ENCODE measurements around the gene RBM20.

The RBM20 gene

DNA sequence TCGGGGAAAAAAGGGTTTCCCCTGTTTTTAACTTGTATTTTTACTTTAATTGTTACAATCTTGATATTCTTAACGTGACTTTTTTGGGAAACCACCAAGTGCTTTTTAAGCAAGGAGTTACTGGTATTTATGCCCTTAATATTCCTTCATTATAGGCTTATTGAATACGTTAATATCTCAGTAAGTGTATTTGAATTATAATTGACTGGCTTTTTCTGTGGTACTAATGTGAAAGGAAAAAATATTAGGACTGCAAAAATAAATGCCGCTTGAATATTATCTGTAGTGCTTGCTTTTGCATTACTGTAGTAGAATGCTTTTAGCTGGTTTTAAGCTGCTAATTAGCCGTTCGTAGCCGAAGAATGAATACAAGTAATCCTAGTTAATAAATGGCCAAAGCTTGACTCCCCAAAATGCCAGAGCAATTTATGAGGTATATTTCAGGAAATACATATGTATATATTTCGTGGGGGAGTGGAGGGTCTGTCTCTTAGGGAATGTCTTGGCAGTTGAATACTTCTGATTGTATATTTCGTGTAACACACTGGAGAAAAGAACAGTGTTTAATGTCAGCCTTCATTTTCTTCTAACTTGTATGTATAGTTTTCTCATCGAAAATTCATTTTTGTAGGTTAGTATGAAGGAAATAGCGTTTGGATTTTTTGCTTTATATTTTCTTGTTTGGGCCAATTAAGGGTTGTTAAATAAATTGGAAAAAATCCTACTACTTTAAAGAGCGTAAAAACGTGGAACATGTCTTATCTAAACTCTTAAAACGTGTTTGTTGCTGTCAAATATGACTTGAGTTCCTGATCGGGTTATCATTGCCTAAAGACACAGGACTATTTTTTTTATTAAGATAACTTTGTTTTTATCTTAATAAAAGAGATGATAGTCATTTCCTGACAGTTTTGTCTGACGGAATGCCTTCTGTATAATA is 229.1 kb downstream of the RBM20 start:
- no peak for DNase-seq (ENCODE audit: low read depth)

DNA sequence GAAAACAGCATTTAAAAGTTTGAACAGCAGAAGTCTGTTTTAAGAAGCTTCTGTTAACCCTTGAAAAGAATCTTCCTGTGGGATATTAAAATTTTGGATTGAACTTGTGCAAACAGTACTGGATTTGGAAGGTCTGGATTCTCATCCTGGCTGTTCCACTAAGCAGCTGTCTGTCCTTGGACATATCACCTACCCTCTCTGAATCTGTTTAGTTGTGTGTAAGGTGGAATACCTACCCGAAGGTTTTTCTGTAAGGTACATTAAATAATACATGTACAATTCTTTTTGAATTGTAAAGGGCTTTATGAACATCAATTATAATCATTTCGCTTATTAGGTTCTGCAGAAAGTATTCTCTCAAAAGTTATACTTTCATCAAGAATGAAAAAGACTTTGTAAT is 229.8 kb downstream of the RBM20 start:
- no peak for DNase-seq (ENCODE audit: low read depth)

DNA sequence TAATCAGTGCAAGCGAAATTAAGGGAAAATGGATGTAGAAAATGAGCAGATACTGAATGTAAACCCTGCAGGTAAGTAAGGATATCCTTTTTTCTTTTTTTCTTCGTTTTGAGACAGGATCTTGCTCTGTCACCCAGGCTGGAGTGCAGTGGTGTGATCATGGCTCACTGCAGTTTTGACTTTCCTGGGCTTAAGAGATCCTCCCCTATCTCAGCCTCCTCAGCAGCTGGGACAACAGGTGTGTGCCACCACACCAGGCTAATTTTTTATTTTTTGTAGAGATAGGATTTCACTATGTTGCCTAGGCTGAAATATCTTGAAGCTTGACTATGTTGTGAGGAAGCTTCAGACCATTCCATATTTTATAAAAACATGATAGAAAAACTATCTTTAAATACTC is 231.9 kb downstream of the RBM20 start:
- no peak for DNase-seq (ENCODE audit: low read depth)

DNA sequence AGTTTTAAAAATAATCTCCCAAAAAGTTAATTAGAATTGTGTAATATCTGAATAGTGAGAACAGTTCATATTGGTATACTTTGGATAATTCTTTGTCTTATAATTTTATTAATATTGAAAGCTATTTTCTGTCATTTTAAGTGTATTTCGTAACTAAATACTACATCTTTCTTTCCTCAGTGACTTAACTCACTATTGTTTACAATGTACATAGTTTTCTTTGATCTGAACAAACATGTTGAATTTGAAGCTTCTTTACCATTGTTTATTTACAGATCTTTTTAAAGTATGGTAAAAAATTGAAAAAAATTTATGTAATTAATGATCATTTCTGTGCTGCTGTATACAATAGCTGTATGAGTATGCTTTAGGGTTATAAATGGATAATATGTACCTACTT is 232.7 kb downstream of the RBM20 start:
- no peak for DNase-seq (ENCODE audit: low read depth)

DNA sequence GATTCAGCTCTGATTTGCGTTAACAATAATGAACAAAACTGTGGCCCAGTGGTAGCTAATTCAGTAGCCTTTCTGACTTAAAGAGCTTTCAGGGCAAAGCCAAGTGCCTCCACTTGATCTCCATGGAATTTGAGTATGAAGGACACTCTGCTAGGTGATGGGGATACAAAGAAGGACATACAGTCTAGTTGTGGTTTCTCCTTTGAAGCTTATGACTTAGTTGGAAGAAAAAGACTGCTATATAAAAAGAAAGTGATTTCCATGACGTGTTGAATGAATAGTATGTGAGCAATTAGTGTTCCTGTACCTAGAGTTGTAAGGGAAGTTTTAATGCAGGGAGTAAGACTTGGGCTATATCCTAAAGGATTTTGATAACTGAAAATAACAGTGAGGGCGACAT is 235.9 kb downstream of the RBM20 start:
- no peak for DNase-seq (ENCODE audit: low read depth)

DNA sequence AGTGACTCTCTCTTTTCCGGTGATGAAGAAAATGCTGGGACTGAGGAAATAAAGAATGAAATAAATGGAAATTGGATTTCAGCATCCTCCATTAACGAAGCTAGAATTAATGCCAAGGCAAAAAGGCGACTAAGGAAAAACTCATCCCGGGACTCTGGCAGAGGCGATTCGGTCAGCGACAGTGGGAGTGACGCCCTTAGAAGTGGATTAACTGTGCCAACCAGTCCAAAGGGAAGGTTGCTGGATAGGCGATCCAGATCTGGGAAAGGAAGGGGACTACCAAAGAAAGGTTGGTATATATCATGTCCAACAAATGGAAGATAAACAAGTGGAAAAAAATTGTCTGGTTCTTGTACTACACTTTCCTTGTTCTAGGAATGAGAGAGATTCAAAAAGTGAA is 237.1 kb downstream of the RBM20 start:
- no peak for DNase-seq (ENCODE audit: low read depth)

DNA sequence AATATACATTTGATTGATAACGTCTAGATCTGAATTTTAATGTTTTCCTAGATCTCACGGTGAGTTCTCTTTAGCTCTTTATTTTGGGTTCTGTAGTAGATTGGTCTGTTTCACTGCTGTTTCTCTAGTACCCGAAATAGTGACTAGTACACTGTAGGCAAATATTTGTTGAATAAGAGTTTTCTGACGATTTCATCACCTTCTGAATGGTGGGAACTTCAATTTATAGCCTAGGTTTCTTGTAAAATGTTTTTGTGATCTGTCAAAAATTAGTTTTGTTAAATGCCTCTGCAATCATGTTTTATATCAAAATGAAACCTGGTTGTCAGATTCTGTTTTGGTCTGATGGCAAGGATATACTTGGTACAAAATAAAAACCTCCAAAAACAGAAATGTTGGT is 237.8 kb downstream of the RBM20 start:
- DNase-seq (ENCODE audit: low read depth) = no peak

DNA sequence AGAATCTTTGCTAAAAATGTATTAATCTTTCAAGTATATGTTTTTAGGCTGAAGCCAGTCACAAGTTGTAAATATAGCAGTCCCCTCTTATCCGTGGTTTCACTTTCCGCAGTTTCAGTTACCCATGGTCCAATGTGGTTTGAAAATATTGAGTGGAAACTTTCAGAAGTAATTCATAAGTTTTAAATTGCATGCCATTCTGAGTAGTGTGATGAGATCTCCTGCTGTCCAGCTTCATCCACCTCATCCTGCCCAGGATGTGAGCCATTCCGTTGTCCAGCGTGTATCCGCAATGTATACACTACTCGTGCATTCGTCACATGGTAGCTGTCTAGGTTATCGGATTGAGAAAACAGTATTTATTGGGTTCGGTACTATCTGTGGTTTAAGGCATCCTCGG is 239.8 kb downstream of the RBM20 start:
- no peak for DNase-seq (ENCODE audit: low read depth)

DNA sequence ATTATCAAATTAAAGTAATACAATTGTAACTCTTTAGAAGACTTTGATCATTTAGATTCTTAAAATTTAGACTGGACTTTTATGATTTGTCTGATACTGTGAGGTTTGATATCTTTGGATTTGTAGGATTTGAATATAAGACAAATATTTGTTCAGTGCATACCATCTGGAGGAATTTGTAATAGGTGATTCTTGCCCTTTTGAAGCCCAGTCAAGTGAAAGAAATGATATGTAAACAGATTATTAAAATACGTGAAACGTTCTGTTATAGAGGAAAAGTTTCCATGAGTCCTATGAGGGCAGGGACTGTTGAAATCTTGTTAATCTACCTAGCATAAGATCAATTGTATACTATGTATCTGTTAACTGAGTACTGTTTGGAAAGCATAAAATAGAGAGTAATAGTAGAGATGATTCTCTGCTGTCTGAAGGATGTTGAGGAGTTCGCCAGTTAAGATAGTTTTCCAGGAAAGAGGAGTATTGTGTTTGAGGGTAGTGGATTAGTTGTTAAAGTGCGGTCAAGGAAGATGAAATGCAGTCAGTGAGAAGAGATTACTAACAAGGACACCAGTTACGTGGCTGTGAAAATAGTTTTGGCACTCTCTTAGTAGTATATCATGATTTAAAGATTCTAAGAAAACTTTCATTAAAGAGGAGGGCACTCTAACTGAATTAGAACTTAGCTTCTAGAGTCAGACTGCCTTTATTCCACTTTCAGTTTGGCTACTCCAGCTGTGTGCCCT is 242.0 kb downstream of the RBM20 start:
- no peak for DNase-seq (ENCODE audit: low read depth)

DNA sequence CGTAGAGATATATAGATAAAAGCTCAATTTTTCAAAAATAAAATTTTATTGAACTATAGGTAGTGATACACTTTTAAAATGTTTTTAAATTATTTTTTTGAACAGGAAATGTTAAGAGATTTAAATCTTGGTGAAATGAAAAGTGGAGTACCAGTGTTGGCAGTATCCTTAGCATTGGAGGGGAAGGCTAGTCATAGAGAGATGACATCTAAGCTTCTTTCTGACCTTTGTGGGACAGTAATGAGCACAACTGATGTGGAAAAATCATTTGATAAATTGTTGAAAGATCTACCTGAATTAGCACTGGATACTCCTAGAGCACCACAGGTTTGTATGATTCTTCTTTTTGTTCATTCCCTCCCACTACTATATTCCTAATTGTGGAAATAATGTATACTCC is 243.4 kb downstream of the RBM20 start:
- no peak for DNase-seq (ENCODE audit: low read depth)
